HUES48 (cell line): ENCODE measurements around the gene ROPN1L.
"Not testable (repeated sequence)": the region's sequence is repeated elsewhere in the genome, so short reads cannot be mapped to it uniquely, and the experiment has no call there.

ENCODE experiments used
- H3K27ac ChIP-seq: one replicate; pipeline ENCODE4 v1.7.0; 2013; ENCODE audit warnings: low read depth, low read length, inconsistent platforms
- H3K27me3 ChIP-seq: 2 replicates; pipeline ENCODE4 v1.6.1; 2013; ENCODE audit warnings: mild to moderate bottlenecking, low read length; ENCODE audit not compliant: control insufficient read depth, insufficient read depth
- H3K36me3 ChIP-seq: 2 replicates; pipeline ENCODE4 v1.6.1; 2013; ENCODE audit warnings: low read length; ENCODE audit not compliant: control insufficient read depth, insufficient read depth
- H3K4me1 ChIP-seq: 2 replicates; pipeline ENCODE4 v1.6.1; 2013; ENCODE audit warnings: mild to moderate bottlenecking, low read length; ENCODE audit not compliant: control insufficient read depth, insufficient read depth
- H3K4me3 ChIP-seq: 2 replicates; pipeline ENCODE4 v1.5.1; 2013; ENCODE audit warnings: mild to moderate bottlenecking, low read depth, low read length
- H3K9ac ChIP-seq: 2 replicates; pipeline ENCODE4 v1.6.1; 2013; ENCODE audit warnings: mild to moderate bottlenecking, low read depth, low read length, moderate library complexity
- H3K9me3 ChIP-seq: 2 replicates; pipeline ENCODE4 v1.6.1; 2013; ENCODE audit warnings: low read length; ENCODE audit not compliant: control insufficient read depth, insufficient read depth

ROPN1L gene

GRCh38 chr5:10493884-10494283, 52.2 kb downstream of the ROPN1L start:
- Histone ChIP-seq H3K4me3 (no peak overlapping the region), H3K36me3 (no peaks in the 10 kb centered on the region), H3K9me3 (peaks cover 11% of the 10 kb centered on the region), H3K9ac (no peak overlapping the region), H3K4me1 (peaks cover 10% of the 10 kb centered on the region), H3K27me3 (no peaks in the 10 kb centered on the region), H3K27ac (no peak overlapping the region)

- H3K27me3 ChIP-seq, H3K9ac ChIP-seq, H3K4me3 ChIP-seq, H3K4me1 ChIP-seq, H3K27ac ChIP-seq, H3K36me3 ChIP-seq: not testable (repeated sequence)
- H3K9me3 ChIP-seq, result peaks cover 11% of the 10 kb centered on the region
These were observed 52.8 kb downstream of the ROPN1L start for GRCh38 chr5:10494497-10494896.

GRCh38 chr5:10497554-10497953, 55.9 kb downstream of the ROPN1L start:
- Histone ChIP-seq H3K27me3 (no peaks in the 10 kb centered on the region), H3K4me1 (no peaks in the 10 kb centered on the region), H3K36me3 (no peaks in the 10 kb centered on the region), H3K27ac (no peak overlapping the region), H3K4me3 (no peak overlapping the region), H3K9ac (no peak overlapping the region), H3K9me3 (peaks cover 11% of the 10 kb centered on the region)

- no peaks in the 10 kb centered on the region for H3K36me3 ChIP-seq
- H3K4me1 ChIP-seq, result no peaks in the 10 kb centered on the region
- no peaks in the 10 kb centered on the region for H3K27me3 ChIP-seq
- no peak overlapping the region for H3K4me3 ChIP-seq
- no peak overlapping the region for H3K9ac ChIP-seq
- H3K27ac ChIP-seq, result no peak overlapping the region
- peaks cover 11% of the 10 kb centered on the region for H3K9me3 ChIP-seq
These were observed 56.7 kb downstream of the ROPN1L start for GRCh38 chr5:10498350-10498749.

- Histone ChIP-seq H3K9me3 (peaks cover 10% of the 10 kb centered on the region), H3K27me3 (no peaks in the 10 kb centered on the region), H3K4me1 (no peaks in the 10 kb centered on the region), H3K9ac (no peak overlapping the region), H3K27ac (no peak overlapping the region), H3K4me3 (no peak overlapping the region), H3K36me3 (no peaks in the 10 kb centered on the region)
These were observed 57.4 kb downstream of the ROPN1L start for GRCh38 chr5:10499066-10499465.

- Histone ChIP-seq H3K36me3 (no peaks in the 10 kb centered on the region), H3K27ac (no peak overlapping the region), H3K4me3 (no peak overlapping the region), H3K27me3 (no peaks in the 10 kb centered on the region), H3K9ac (no peak overlapping the region), H3K4me1 (no peaks in the 10 kb centered on the region), H3K9me3 (peaks cover 4% of the 10 kb centered on the region)
These were observed 58.1 kb downstream of the ROPN1L start for GRCh38 chr5:10499776-10500175.

- Histone ChIP-seq H3K9me3 (no peaks in the 10 kb centered on the region), H3K9ac (no peak overlapping the region), H3K27me3 (no peaks in the 10 kb centered on the region), H3K4me1 (no peaks in the 10 kb centered on the region), H3K36me3 (no peaks in the 10 kb centered on the region), H3K27ac (no peak overlapping the region), H3K4me3 (no peak overlapping the region)
These were observed 59.0 kb downstream of the ROPN1L start for GRCh38 chr5:10500669-10501068.

- Histone ChIP-seq H3K4me1 (no peaks in the 10 kb centered on the region), H3K36me3 (no peaks in the 10 kb centered on the region), H3K27ac (no peak overlapping the region), H3K9ac (no peak overlapping the region), H3K4me3 (no peak overlapping the region), H3K27me3 (no peaks in the 10 kb centered on the region), H3K9me3 (no peaks in the 10 kb centered on the region)
These were observed 59.9 kb downstream of the ROPN1L start for GRCh38 chr5:10501554-10502075.

- Histone ChIP-seq H3K27ac (no peak overlapping the region), H3K36me3 (no peaks in the 10 kb centered on the region), H3K9me3 (no peaks in the 10 kb centered on the region), H3K4me3 (no peak overlapping the region), H3K27me3 (no peaks in the 10 kb centered on the region), H3K9ac (no peak overlapping the region), H3K4me1 (no peaks in the 10 kb centered on the region)
These were observed 60.5 kb downstream of the ROPN1L start for GRCh38 chr5:10502130-10502529.

GRCh38 chr5:10502578-10502977, 60.9 kb downstream of the ROPN1L start:
- Histone ChIP-seq H3K9ac (no peak overlapping the region), H3K4me1 (no peaks in the 10 kb centered on the region), H3K4me3 (no peak overlapping the region), H3K9me3 (no peaks in the 10 kb centered on the region), H3K36me3 (no peaks in the 10 kb centered on the region), H3K27ac (no peak overlapping the region), H3K27me3 (no peaks in the 10 kb centered on the region)

GRCh38 chr5:10503321-10503720, 61.6 kb downstream of the ROPN1L start:
- H3K36me3 ChIP-seq, result no peaks in the 10 kb centered on the region
- no peak overlapping the region for H3K9ac ChIP-seq
- H3K4me1 ChIP-seq, result no peaks in the 10 kb centered on the region

More at GRCh38 chr5:10503321-10503720, 61.6 kb downstream of the ROPN1L start:
- H3K4me3 ChIP-seq, result no peak overlapping the region
- H3K27me3 ChIP-seq, result no peaks in the 10 kb centered on the region
- H3K9me3 ChIP-seq, result no peaks in the 10 kb centered on the region
- H3K27ac ChIP-seq, result no peak overlapping the region
